Measurements from ENCODE around the gene UCHL1. TPM values are rescaled to one million over a fixed set of nuclear protein-coding genes. Genes with fewer than 3 reads are reported as not detected.

The UCHL1 gene
- polyA plus RNA-seq, 1 donor from 2014 or later: 0.78 TPM

Other genes with a start within 250 kb of the UCHL1 start
- gene APBB2, start 42.4 kb upstream of the UCHL1 start, polyA plus RNA-seq: 0.23 TPM

All from IgD-negative memory B cell (primary cell).